B cell (primary cell): ENCODE data around the gene ADARB2. TPM values are rescaled to one million over a fixed set of nuclear protein-coding genes. Genes with fewer than 3 reads are reported as not detected.

ENCODE experiments used
- ATAC-seq: fragments of 200-7000 bp; cut with Tn5 transposase; one replicate; pipeline ENCODE4 v1.10.0; 2021; ENCODE audit warnings: low read depth, mild to moderate bottlenecking, moderate number of reproducible peaks, moderate library complexity
- CTCF ChIA-PET: fragments of 350-600 bp; sonication (Branson Sonifier 250); formaldehyde crosslinking; loops from one replicate; lab custom pipeline; 2021; ENCODE audit warnings: antibody characterized with exemption, inconsistent platforms; lab: Charles Lee
- POLR2A ChIA-PET: fragments of 350-600 bp; sonication (Branson Sonifier 250); formaldehyde crosslinking; loops from one replicate; lab custom pipeline; 2021; ENCODE audit warnings: antibody characterized with exemption; lab: Charles Lee
- DNase-seq: peaks from one replicate; pipeline ENCODE4 v3.0.0; 2013
- H2AFZ ChIP-seq: 2 replicates; pipeline ENCODE4 v1.6.1; 2012; ENCODE audit warnings: mild to moderate bottlenecking, low read depth, low read length; ENCODE audit not compliant: insufficient read depth, poor library complexity, severe bottlenecking
- H3K27ac ChIP-seq, 2 donors: 1 replicate in 1 of 2; 2 replicates in 1 of 2; pipeline ENCODE4 v1.5.1; 2012 to 2013; ENCODE audit warnings: low read length in 2 of 2, mild to moderate bottlenecking in 2 of 2, moderate library complexity in 1 of 2
- H3K27me3 ChIP-seq, 4 experiments: fragments of 200-600 bp in 1 of 4; sonication (generic) in 1 of 4; replicated peaks in 1 of 4; 1 replicate in 2 of 4; 2 replicates in 2 of 4; pipeline versions ENCODE4 v1.6.1 to v1.7.0; 2013 to 2016; ENCODE audit warnings: low read length in 3 of 4, mild to moderate bottlenecking in 2 of 4, mixed read lengths in 1 of 4, moderate library complexity in 1 of 4; ENCODE audit not compliant: insufficient read depth in 4 of 4, control insufficient read depth in 3 of 4; ENCODE audit errors: control extremely low read depth in 1 of 4
- H3K36me3 ChIP-seq, 2 experiments: replicated peaks in 1 of 2; 1 replicate in 1 of 2; 2 replicates in 1 of 2; pipeline versions ENCODE4 v1.6.1 to v1.7.1; 2013; ENCODE audit warnings: low read length in 1 of 2; ENCODE audit not compliant: insufficient read depth in 2 of 2, control insufficient read depth in 1 of 2; ENCODE audit errors: control extremely low read depth in 1 of 2, extremely low read depth in 1 of 2
- H3K4me1 ChIP-seq, 2 donors: fragments of 200-600 bp in 1 of 2; sonication (generic) in 1 of 2; 1 replicate in 1 of 2; 2 replicates in 1 of 2; pipeline versions ENCODE4 v1.5.1 to v1.6.1; 2013 to 2017; ENCODE audit warnings: low read length in 2 of 2; ENCODE audit not compliant: control insufficient read depth in 2 of 2, insufficient read depth in 2 of 2
- H3K4me2 ChIP-seq: replicated peaks from 2 replicates; pipeline ENCODE3; 2012; ENCODE audit warnings: mild to moderate bottlenecking, low read depth, low read length; ENCODE audit not compliant: poor library complexity, severe bottlenecking
- H3K4me3 ChIP-seq, 5 experiments: fragments of 200-600 bp in 1 of 5; sonication (generic) in 1 of 5; 1 replicate in 3 of 5; 2 replicates in 2 of 5; pipeline versions ENCODE4 v1.5.1 to v1.7.0; 2011 to 2016; ENCODE audit warnings: low read length in 4 of 5, mild to moderate bottlenecking in 4 of 5, low read depth in 2 of 5, control low read depth in 1 of 5, moderate library complexity in 1 of 5; ENCODE audit not compliant: insufficient read depth in 1 of 5; ENCODE audit errors: control extremely low read depth in 1 of 5, extremely low read depth in 1 of 5
- H3K79me2 ChIP-seq: fragments of 200-600 bp; sonication (generic); one replicate; pipeline ENCODE4 v1.6.0; 2016; ENCODE audit warnings: low read length; ENCODE audit not compliant: control insufficient read depth, insufficient read depth
- H3K9ac ChIP-seq: fragments of 200-600 bp; sonication (generic); 2 replicates; pipeline ENCODE4 v1.6.1; 2017; ENCODE audit warnings: mild to moderate bottlenecking, low read length, moderate library complexity
- H3K9me3 ChIP-seq, 3 donors: one replicate each; pipeline versions ENCODE4 v1.6.1 to v1.7.1; 2013; ENCODE audit warnings: low read length in 2 of 3; ENCODE audit not compliant: control insufficient read depth in 2 of 3, insufficient read depth in 1 of 3; ENCODE audit errors: control extremely low read depth in 1 of 3
- H4K20me1 ChIP-seq: 2 replicates; pipeline ENCODE4 v1.6.0; 2012; ENCODE audit warnings: mild to moderate bottlenecking, low read length; ENCODE audit not compliant: insufficient read depth, control insufficient read depth, poor library complexity, severe bottlenecking
- H3K27ac Mint-ChIP-seq: one replicate; pipeline ENCODE4 v1.8.0; 2021; ENCODE audit warnings: mixed read lengths
- H3K27me3 Mint-ChIP-seq: one replicate; pipeline ENCODE4 v1.8.0; 2021; ENCODE audit warnings: mixed read lengths
- H3K4me1 Mint-ChIP-seq: one replicate; pipeline ENCODE4 v1.8.0; 2021; ENCODE audit warnings: mixed read lengths
- H3K4me3 Mint-ChIP-seq: one replicate; pipeline ENCODE4 v1.8.0; 2021; ENCODE audit warnings: mixed read lengths
- H3K9me3 Mint-ChIP-seq: one replicate; pipeline ENCODE4 v1.8.0; 2022; ENCODE audit warnings: mixed read lengths; ENCODE audit not compliant: insufficient read depth
- CTCF ChIP-seq: fragments of 200-600 bp; IDR thresholded peaks from one replicate; pipeline ENCODE4 v1.8.0; 2022; ENCODE audit warnings: antibody characterized with exemption, mild to moderate bottlenecking
- EZH2 ChIP-seq: IDR thresholded peaks from 2 replicates; pipeline ENCODE4 v1.6.1; 2012; ENCODE audit warnings: borderline replicate concordance, low read depth, mild to moderate bottlenecking, moderate library complexity, low read length; ENCODE audit not compliant: insufficient read depth, poor library complexity, severe bottlenecking
- WGBS: methylation state at CpG from one replicate; pipeline ENCODE4 v1.1.5; 2013; ENCODE audit warnings: missing lambda C conversion rate; ENCODE audit not compliant: insufficient coverage; 5-methylcytosine and 5-hydroxymethylcytosine counted together
- intact Hi-C: fragments of 100-400 bp; cut with micrococcal nuclease; formaldehyde crosslinking; loops from one replicate; pipeline ENCODE4 v1.10.0; 2022
- polyA plus RNA-seq: library from polyadenylated mRNA; depleted of rRNA; stranded (reverse); fragments of >200 nt; gene quantifications from 2 replicates; pipeline ENCODE4 v1.2.3, GENCODE V29; 2012
- total RNA-seq, 2 donors: library from RNA; stranded (reverse); fragments of 120-200 nt in 1 of 2; gene quantifications; 1 replicate in 1 of 2; 2 replicates in 1 of 2; pipeline versions ENCODE4 v1.2.3 to v1.2.4, GENCODE V29; 2013 to 2022

Gene ADARB2
- total and polyA plus RNA-seq, 2 donors (not counting 1 experiment from before 2014, with no cell fraction given), result 0.13 to 0.96 TPM

DNA sequence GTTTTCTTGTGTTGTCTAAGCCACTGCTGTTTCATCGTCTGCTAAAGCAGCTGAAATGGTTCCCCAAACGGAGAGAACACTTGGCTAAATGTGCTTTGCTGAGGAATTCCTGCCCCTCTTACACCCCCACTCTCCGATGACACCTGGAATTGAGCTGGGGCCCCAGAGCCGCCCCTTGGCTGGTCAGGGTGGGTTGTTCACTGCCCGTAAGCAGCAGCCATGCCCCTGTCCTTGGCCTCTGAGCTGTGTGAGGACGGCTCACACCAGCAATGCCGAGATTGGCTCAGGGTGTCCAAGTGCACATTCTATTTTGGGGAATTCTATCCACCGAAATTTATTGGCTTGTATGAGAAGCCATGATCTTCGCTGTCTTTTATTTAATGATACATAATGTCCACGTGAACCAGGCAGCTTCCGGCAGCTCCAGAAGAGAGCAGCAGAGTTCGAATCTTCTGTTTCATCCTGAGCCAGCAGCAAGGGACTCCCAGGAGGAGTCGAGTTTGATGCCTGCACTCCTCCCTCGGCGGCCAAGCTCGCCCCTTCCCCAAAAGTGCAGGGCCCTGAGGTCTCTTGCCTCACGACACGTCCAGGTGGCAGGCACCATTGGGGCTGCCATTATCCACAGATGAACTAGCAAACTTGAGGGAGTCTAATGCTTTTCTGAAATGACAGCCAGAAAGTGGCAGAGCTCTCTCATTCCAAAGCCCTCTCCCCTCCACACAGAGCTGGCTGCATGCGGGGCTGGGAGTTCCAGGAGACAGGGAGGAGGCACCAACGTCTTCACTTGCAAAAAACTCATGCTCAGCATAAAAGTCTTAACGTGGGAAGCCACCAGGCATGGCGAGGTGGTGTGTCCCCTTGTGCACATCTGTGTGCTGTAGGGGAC, 567.1 kb downstream of the ADARB2 start:
- Histone ChIP-seq H3K9ac (no peak overlapping the region), H2AFZ (no peak overlapping the region), H4K20me1 (no peaks in the 10 kb centered on the region), H3K4me1 (no peaks in the 10 kb centered on the region), H3K27ac (no peak overlapping the region), H3K79me2 (no peaks in the 10 kb centered on the region), H3K9me3 (peaks cover 0 to 3% (median 0%) of the 10 kb centered on the region in 3 donors), H3K4me2 (no peak overlapping the region), H3K4me3 (no peak overlapping the region), H3K36me3 (no peaks in the 10 kb centered on the region), H3K27me3 (no peaks in the 10 kb centered on the region)
- peaks cover 8% of the 10 kb centered on the region for H3K27me3 Mint-ChIP-seq
- ATAC-seq, result no peak
- no peaks in the 10 kb centered on the region for H3K9me3 Mint-ChIP-seq
- DNase-seq, result no peak
- ChIA-PET CTCF (no interaction called here), POLR2A (no interaction called here)
- 76% methylated on average over 21 of the region's 22 CpGs for WGBS
- no peak overlapping the region for H3K4me3 Mint-ChIP-seq
- no peak overlapping the region for H3K27ac Mint-ChIP-seq
- no peaks in the 10 kb centered on the region for H3K4me1 Mint-ChIP-seq
- intact Hi-C loops, result no loop called here
- TF ChIP-seq CTCF (no peak), EZH2 (no peak)

GRCh38 chr10:1169186-1169885, 568.0 kb downstream of the ADARB2 start:
- no peak for TF ChIP-seq CTCF
- no peak for TF ChIP-seq EZH2
- H3K9ac ChIP-seq, result no peak overlapping the region
- no peaks in the 10 kb centered on the region for H4K20me1 ChIP-seq
- POLR2A ChIA-PET, result no interaction called here
- H3K4me3 ChIP-seq, result no peak overlapping the region
- Mint-ChIP-seq H3K4me1 (no peaks in the 10 kb centered on the region), H3K9me3 (no peaks in the 10 kb centered on the region), H3K27ac (no peak overlapping the region), H3K27me3 (peaks cover 8% of the 10 kb centered on the region), H3K4me3 (no peak overlapping the region)
- H3K27ac ChIP-seq, result no peak overlapping the region
- H3K79me2 ChIP-seq, result no peaks in the 10 kb centered on the region
- no peak for ATAC-seq
- H3K4me2 ChIP-seq, result no peak overlapping the region
- CTCF ChIA-PET, result no interaction called here
- no peak overlapping the region for H2AFZ ChIP-seq
- intact Hi-C loops, result no loop called here
- no peaks in the 10 kb centered on the region for H3K27me3 ChIP-seq
- H3K4me1 ChIP-seq, result no peaks in the 10 kb centered on the region
- H3K36me3 ChIP-seq, result no peaks in the 10 kb centered on the region
- 83% methylated on average over 18 of the region's 23 CpGs for WGBS
- DNase-seq, result no peak
- peaks cover 0 to 3% (median 0%) of the 10 kb centered on the region in 3 donors for H3K9me3 ChIP-seq
